ENCODE data around the gene SGPP1. TPM values are rescaled to one million over a fixed set of nuclear protein-coding genes. Genes with fewer than 3 reads are reported as not detected.

Gene SGPP1
- total and polyA plus RNA-seq, 2 donors (not counting 1 experiment from before 2014, with no cell fraction given): 13.8 to 46.4 TPM

- H3K4me2 ChIP-seq (replicated peaks; ENCODE audit: low read depth, low read length, poor library complexity, severe bottlenecking): no peak overlapping the region
- H3K9ac ChIP-seq (ENCODE audit: low read length): no peak overlapping the region
- ChIA-PET CTCF (interaction anchor here (0.5 to 0.9 kb wide), 3 partner anchors 14 to 850 kb away, joined by 3 read pairs; no protein-coding TSS in a partner anchor), POLR2A (no interaction called here)
- intact Hi-C loops (cut with micrococcal nuclease): no loop called here
- H2AFZ ChIP-seq (ENCODE audit: insufficient read depth, low read depth, low read length, poor library complexity, severe bottlenecking): no peak overlapping the region
- TF ChIP-seq EZH2 (IDR thresholded peaks at IDR 0.05; ENCODE audit: borderline replicate concordance, insufficient read depth, low read depth, low read length, poor library complexity, severe bottlenecking) (no peak), CTCF (IDR thresholded peaks at IDR 0.05) (no peak)
- H3K79me2 ChIP-seq (ENCODE audit: control insufficient read depth, insufficient read depth, low read length): peaks cover 21% of the 10 kb centered on the region
- ATAC-seq (ENCODE audit: low read depth) (no peak), DNase-seq (no peak)
- H3K27ac ChIP-seq (ENCODE audit: low read length in 2 of 2): no peak overlapping the region
- H3K27me3 Mint-ChIP-seq: no peaks in the 10 kb centered on the region
- H3K9me3 Mint-ChIP-seq (ENCODE audit: insufficient read depth): no peaks in the 10 kb centered on the region
- no peaks in the 10 kb centered on the region for H3K27me3 ChIP-seq (replicated peaks in 1 of 4; ENCODE audit: control extremely low read depth in 1 of 4, control insufficient read depth in 3 of 4, insufficient read depth in 4 of 4, low read length in 3 of 4)
- H3K4me1 ChIP-seq (ENCODE audit: control insufficient read depth in 2 of 2, insufficient read depth in 2 of 2, low read length in 2 of 2): peaks cover under 1 to 5% of the 10 kb centered on the region in 2 donors
- H3K27ac Mint-ChIP-seq: no peak overlapping the region
- H3K4me3 Mint-ChIP-seq: no peak overlapping the region
- 91% methylated on average over 4 of the region's 6 CpGs for WGBS (ENCODE audit: insufficient coverage)
- H3K9me3 ChIP-seq (ENCODE audit: control extremely low read depth in 1 of 3, control insufficient read depth in 2 of 3, insufficient read depth in 1 of 3, low read length in 2 of 3): no peaks in the 10 kb centered on the region
- no peak overlapping the region for H3K4me3 ChIP-seq (ENCODE audit: control extremely low read depth in 1 of 5, extremely low read depth in 1 of 5, insufficient read depth in 1 of 5, low read depth in 2 of 5, low read length in 4 of 5)
- peaks cover 8% of the 10 kb centered on the region for H3K4me1 Mint-ChIP-seq
- no peaks in the 10 kb centered on the region for H3K36me3 ChIP-seq (replicated peaks in 1 of 2; ENCODE audit: control extremely low read depth in 1 of 2, control insufficient read depth in 1 of 2, extremely low read depth in 1 of 2, insufficient read depth in 2 of 2, low read length in 1 of 2)
- H4K20me1 ChIP-seq (ENCODE audit: control insufficient read depth, insufficient read depth, low read length, poor library complexity, severe bottlenecking): no peaks in the 10 kb centered on the region
Observed at GRCh38 chr14:63647696-63648410, 80.0 kb downstream of the SGPP1 start.

- no CpG with 5 or more reads among the region's 2 CpGs for WGBS (ENCODE audit: insufficient coverage)
- ATAC-seq (ENCODE audit: low read depth) (no peak), DNase-seq (no peak)
- Histone ChIP-seq H3K4me2 (replicated peaks; ENCODE audit: low read depth, low read length, poor library complexity, severe bottlenecking) (no peak overlapping the region), H4K20me1 (ENCODE audit: control insufficient read depth, insufficient read depth, low read length, poor library complexity, severe bottlenecking) (no peaks in the 10 kb centered on the region), H3K36me3 (replicated peaks in 1 of 2; ENCODE audit: control extremely low read depth in 1 of 2, control insufficient read depth in 1 of 2, extremely low read depth in 1 of 2, insufficient read depth in 2 of 2, low read length in 1 of 2) (no peaks in the 10 kb centered on the region), H3K27me3 (replicated peaks in 1 of 4; ENCODE audit: control extremely low read depth in 1 of 4, control insufficient read depth in 3 of 4, insufficient read depth in 4 of 4, low read length in 3 of 4) (no peaks in the 10 kb centered on the region), H3K9me3 (ENCODE audit: control extremely low read depth in 1 of 3, control insufficient read depth in 2 of 3, insufficient read depth in 1 of 3, low read length in 2 of 3) (no peaks in the 10 kb centered on the region), H3K4me3 (ENCODE audit: control extremely low read depth in 1 of 5, extremely low read depth in 1 of 5, insufficient read depth in 1 of 5, low read depth in 2 of 5, low read length in 4 of 5) (no peak overlapping the region), H3K79me2 (ENCODE audit: control insufficient read depth, insufficient read depth, low read length) (peaks cover 32% of the 10 kb centered on the region), H3K9ac (ENCODE audit: low read length) (no peak overlapping the region), H2AFZ (ENCODE audit: insufficient read depth, low read depth, low read length, poor library complexity, severe bottlenecking) (no peak overlapping the region), H3K27ac (ENCODE audit: low read length in 2 of 2) (no peak overlapping the region), H3K4me1 (ENCODE audit: control insufficient read depth in 2 of 2, insufficient read depth in 2 of 2, low read length in 2 of 2) (peaks cover 12 to 20% of the 10 kb centered on the region in 2 donors)
- CTCF ChIA-PET: interaction anchor here (4.5 kb wide), 1 partner anchor 125 kb away, joined by 48 read pairs; no protein-coding TSS in a partner anchor
- peaks cover 19% of the 10 kb centered on the region for H3K4me1 Mint-ChIP-seq
- intact Hi-C loops (cut with micrococcal nuclease): loop anchor here (5.0 kb wide), 3 partner anchors 68 to 1458 kb away; partner anchors contain the start of gene MAX
- POLR2A ChIA-PET: no interaction called here
- no peaks in the 10 kb centered on the region for H3K27me3 Mint-ChIP-seq
- TF ChIP-seq CTCF (IDR thresholded peaks at IDR 0.05) (no peak), EZH2 (IDR thresholded peaks at IDR 0.05; ENCODE audit: borderline replicate concordance, insufficient read depth, low read depth, low read length, poor library complexity, severe bottlenecking) (no peak)
- H3K4me3 Mint-ChIP-seq: no peak overlapping the region
- no peak overlapping the region for H3K27ac Mint-ChIP-seq
- no peaks in the 10 kb centered on the region for H3K9me3 Mint-ChIP-seq (ENCODE audit: insufficient read depth)
Observed at GRCh38 chr14:63644741-63645140, 83.1 kb downstream of the SGPP1 start.

Data from B cell (primary cell).